Activated T-helper 1 cell treated with Interleukin-2 at 50 U/mL for 16 hours (primary cell): Measurements from ENCODE around the gene DSCAM.

Experiments used
- DNase-seq: peaks from one replicate; pipeline ENCODE4 v3.0.0-alpha.2; 2020; ENCODE audit warnings: low read depth

Gene DSCAM

GRCh38 chr21:40173816-40174215 is 673.1 kb downstream of the DSCAM start:
- no peak for DNase-seq

- DNase-seq = no peak
Observed at GRCh38 chr21:40169971-40170370, 677.0 kb downstream of the DSCAM start.

- DNase-seq = no peak
Observed at GRCh38 chr21:40166291-40166843, 680.6 kb downstream of the DSCAM start.

GRCh38 chr21:40165773-40166070 is 681.2 kb downstream of the DSCAM start:
- no peak for DNase-seq

- no peak for DNase-seq
Observed at GRCh38 chr21:40164905-40165772, 681.8 kb downstream of the DSCAM start.

- no peak for DNase-seq
Observed at GRCh38 chr21:40162075-40162474, 684.9 kb downstream of the DSCAM start.

- no peak for DNase-seq
Observed at GRCh38 chr21:40160911-40161310, 686.0 kb downstream of the DSCAM start.

GRCh38 chr21:40158366-40158765 is 688.6 kb downstream of the DSCAM start:
- DNase-seq = no peak

GRCh38 chr21:40155563-40155962 is 691.4 kb downstream of the DSCAM start:
- no peak for DNase-seq

- no peak for DNase-seq
Observed at GRCh38 chr21:40153351-40153750, 693.6 kb downstream of the DSCAM start.

- DNase-seq = no peak
Observed at GRCh38 chr21:40152476-40152875, 694.5 kb downstream of the DSCAM start.

GRCh38 chr21:40151611-40152010 is 695.3 kb downstream of the DSCAM start:
- no peak for DNase-seq

GRCh38 chr21:40146216-40146837 is 700.6 kb downstream of the DSCAM start:
- no peak for DNase-seq

GRCh38 chr21:40143822-40144525 is 703.0 kb downstream of the DSCAM start:
- no peak for DNase-seq

- DNase-seq = no peak
Observed at GRCh38 chr21:40141621-40142020, 705.3 kb downstream of the DSCAM start.

GRCh38 chr21:40140675-40141074 is 706.3 kb downstream of the DSCAM start:
- DNase-seq = no peak

- DNase-seq = no peak
Observed at GRCh38 chr21:40139636-40140035, 707.3 kb downstream of the DSCAM start.

- no peak for DNase-seq
Observed at GRCh38 chr21:40136571-40136970, 710.4 kb downstream of the DSCAM start.

- DNase-seq = no peak
Observed at GRCh38 chr21:40134731-40135492, 712.0 kb downstream of the DSCAM start.

GRCh38 chr21:40130476-40130875 is 716.5 kb downstream of the DSCAM start:
- no peak for DNase-seq

GRCh38 chr21:40129809-40130208 is 717.1 kb downstream of the DSCAM start:
- DNase-seq = no peak

GRCh38 chr21:40128891-40129290 is 718.1 kb downstream of the DSCAM start:
- no peak for DNase-seq
